SK-N-MC (cell line): ENCODE measurements around the gene PPIG.

Source experiments
- DNase-seq: peaks from one replicate; pipeline ENCODE4 v3.0.0-alpha.2; 2011; ENCODE audit warnings: low read depth, low spot score
- H3K27ac ChIP-seq: fragments of 200-600 bp; sonication (generic); 2 replicates; pipeline ENCODE4 v1.5.1; 2016; ENCODE audit warnings: mixed run types
- H3K36me3 ChIP-seq: fragments of 200-600 bp; sonication (generic); 2 replicates; pipeline ENCODE4 v1.6.1; 2017; ENCODE audit warnings: antibody characterized with exemption, low read length, mixed read lengths; ENCODE audit not compliant: insufficient read depth
- H3K4me3 ChIP-seq: fragments of 200-600 bp; sonication (generic); 2 replicates; pipeline ENCODE4 v1.5.1; 2016
- H3K9ac ChIP-seq: fragments of 200-600 bp; sonication (generic); 2 replicates; pipeline ENCODE4 v1.8.0; 2017; ENCODE audit warnings: mixed run types, mixed read lengths; ENCODE audit not compliant: insufficient read length
- H3K9me3 ChIP-seq: fragments of 200-600 bp; sonication (generic); 2 replicates; pipeline ENCODE4 v1.6.1; 2017; ENCODE audit warnings: low read depth, mild to moderate bottlenecking, antibody characterized with exemption, low read length, moderate library complexity, mixed read lengths
- EZH2 ChIP-seq: fragments of 200-600 bp; sonication (generic); IDR thresholded peaks from one replicate; pipeline ENCODE4 v1.6.1; 2017; ENCODE audit warnings: antibody characterized with exemption
- FOXP2 ChIP-seq: optimal IDR thresholded peaks from 2 replicates; pipeline ENCODE3; 2011; ENCODE audit warnings: mild to moderate bottlenecking, moderate library complexity; ENCODE audit not compliant: insufficient read depth; ENCODE audit errors: extremely low read length, control extremely low read depth
- POLR2AphosphoS5 ChIP-seq: IDR thresholded peaks from 2 replicates; pipeline ENCODE4 v1.6.1; 2012; ENCODE audit warnings: mild to moderate bottlenecking, low read depth, low read length, borderline replicate concordance

The PPIG gene

DNA sequence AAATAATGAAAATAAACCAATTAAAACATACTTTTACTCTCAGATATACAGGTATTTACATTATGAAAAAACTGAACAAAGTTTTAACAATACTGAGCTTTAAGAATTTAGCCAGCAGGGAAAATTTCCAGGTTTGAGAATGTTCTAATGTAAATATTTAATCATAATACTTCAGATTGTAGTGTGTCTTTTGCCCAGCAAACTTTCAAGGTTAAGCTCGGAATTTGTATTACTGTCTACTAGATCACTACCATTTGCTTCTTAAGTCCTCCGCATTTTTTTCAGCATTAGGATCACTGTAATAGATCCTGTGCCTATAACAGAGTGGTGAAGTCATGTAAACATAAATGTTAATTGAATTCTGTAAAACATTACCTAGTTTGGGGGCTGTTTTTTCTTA, 57.3 kb downstream of the PPIG start:
- Histone ChIP-seq H3K9me3 (no peaks in the 10 kb centered on the region), H3K9ac (no peak overlapping the region), H3K27ac (no peak overlapping the region), H3K36me3 (peaks cover 37% of the 10 kb centered on the region), H3K4me3 (no peak overlapping the region)
- no peak for DNase-seq
- TF ChIP-seq POLR2AphosphoS5 (no peak), EZH2 (no peak), FOXP2 (no peak)

DNA sequence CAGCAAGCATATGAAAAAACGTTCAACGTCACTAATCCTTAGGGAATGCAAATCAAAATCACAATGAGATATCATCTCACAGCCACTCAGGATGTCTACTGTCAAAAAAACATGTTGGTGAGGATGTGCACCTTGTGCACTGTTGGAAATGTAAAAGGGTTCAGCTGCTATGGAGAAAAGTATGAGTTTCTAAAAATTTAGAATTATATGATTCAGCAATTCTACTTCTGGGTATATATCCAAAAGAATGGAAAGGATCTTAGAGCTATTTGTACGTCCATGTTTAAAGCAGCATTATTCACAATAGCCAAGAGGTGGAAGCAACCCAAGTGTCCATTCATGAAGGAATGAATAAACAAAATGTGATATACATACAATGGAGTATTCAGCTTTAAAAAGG, 60.0 kb downstream of the PPIG start:
- Histone ChIP-seq H3K9me3 (no peaks in the 10 kb centered on the region), H3K4me3 (no peak overlapping the region), H3K27ac (no peak overlapping the region), H3K36me3 (peaks cover 12% of the 10 kb centered on the region), H3K9ac (no peak overlapping the region)
- no peak for DNase-seq
- TF ChIP-seq EZH2: no peak
- no peak for TF ChIP-seq FOXP2
- no peak; the same call in 1 of the 2 replicates for TF ChIP-seq POLR2AphosphoS5

DNA sequence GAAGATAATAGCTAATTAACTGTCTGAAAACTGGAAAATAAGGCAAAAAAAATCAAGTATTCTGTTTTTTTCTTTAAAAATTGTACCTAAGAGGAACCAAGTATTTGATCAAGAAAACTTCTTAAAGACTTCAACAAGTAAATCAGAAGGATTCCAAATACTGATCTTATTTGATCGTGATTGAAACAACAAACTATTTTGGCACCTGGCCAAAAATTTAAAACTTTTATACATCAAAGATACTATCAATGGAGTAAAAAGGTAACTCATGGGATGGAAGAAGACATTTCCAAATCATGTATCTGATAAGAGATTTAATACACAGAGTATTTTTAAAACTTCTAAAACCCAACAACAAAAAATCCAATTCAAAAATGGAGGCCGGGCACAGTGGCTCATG, 63.3 kb downstream of the PPIG start:
- no peak overlapping the region for H3K27ac ChIP-seq
- DNase-seq: no peak
- no peaks in the 10 kb centered on the region for H3K9me3 ChIP-seq
- no peak overlapping the region for H3K4me3 ChIP-seq
- no peak overlapping the region for H3K9ac ChIP-seq
- TF ChIP-seq EZH2 (no peak), FOXP2 (no peak), POLR2AphosphoS5 (no peak)
- H3K36me3 ChIP-seq: no peaks in the 10 kb centered on the region

DNA sequence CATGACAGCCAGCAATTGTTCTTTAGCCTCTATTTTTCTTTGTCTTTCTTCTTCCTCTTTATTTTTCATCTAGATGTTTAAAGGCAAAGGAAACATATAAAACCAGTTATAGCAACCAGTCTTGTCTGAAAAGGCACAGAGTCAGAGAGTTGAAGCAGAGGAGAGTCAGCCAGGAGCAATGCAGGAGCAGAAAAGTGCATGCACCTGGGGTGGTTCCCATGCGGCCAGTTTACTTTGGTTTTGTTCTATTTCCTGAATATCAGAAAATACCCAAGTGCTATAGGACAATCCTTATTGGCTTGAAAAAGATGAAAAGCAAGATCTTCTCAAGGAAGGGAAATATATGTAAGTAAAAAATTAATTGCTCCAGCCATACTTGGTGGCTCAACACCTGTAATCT, 65.1 kb downstream of the PPIG start:
- DNase-seq: no peak
- H3K9ac ChIP-seq: no peak overlapping the region
- H3K27ac ChIP-seq: no peak overlapping the region
- no peaks in the 10 kb centered on the region for H3K36me3 ChIP-seq
- TF ChIP-seq FOXP2: no peak
- TF ChIP-seq POLR2AphosphoS5: no peak
- TF ChIP-seq EZH2: no peak
- no peak overlapping the region for H3K4me3 ChIP-seq
- no peaks in the 10 kb centered on the region for H3K9me3 ChIP-seq

DNA sequence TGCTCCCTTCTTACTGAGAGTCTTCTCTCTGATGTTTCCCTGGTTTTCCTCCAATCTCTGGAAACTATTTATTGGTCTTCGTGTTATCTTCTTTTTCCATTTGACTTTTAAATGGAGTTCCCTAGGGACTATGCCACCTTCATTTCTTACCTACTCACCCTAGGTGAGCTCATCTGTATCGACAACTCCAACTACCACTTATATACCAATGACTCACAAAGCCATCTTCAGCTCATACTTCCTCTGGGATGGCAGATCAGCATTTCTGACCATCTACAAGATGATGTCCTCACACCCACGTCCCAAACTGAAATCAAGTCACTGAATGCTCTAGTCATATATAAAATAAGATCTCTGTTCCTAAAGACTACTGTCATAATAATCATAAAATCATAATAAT, 69.5 kb downstream of the PPIG start:
- DNase-seq: no peak
- Histone ChIP-seq H3K9me3 (no peaks in the 10 kb centered on the region), H3K36me3 (no peaks in the 10 kb centered on the region), H3K4me3 (no peak overlapping the region), H3K27ac (no peak overlapping the region), H3K9ac (no peak overlapping the region)
- TF ChIP-seq POLR2AphosphoS5 (no peak), FOXP2 (no peak), EZH2 (no peak)

DNA sequence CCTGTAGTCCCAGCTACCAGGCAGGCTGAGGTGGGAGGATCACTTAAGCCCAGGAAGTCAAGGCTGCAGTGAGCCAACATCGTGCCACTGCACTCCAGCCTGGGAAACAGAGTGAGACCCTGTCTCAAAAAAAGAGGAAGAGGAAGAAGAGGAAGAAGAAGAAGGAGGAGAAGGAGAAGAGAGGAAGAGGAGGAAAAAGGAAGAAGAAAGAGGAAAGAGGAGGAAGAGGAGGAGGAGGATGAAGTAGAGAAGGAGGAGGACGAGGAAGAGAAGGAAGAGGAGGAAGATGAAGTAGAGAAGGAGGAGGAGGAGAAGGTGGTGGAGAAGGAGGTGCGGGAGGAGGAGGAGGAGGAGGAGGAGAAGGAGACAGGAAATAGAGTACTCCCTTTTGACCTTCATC, 72.0 kb downstream of the PPIG start:
- H3K9me3 ChIP-seq: no peaks in the 10 kb centered on the region
- no peak overlapping the region for H3K27ac ChIP-seq
- TF ChIP-seq FOXP2: no peak
- no peak for TF ChIP-seq EZH2
- no peak for TF ChIP-seq POLR2AphosphoS5
- no peak overlapping the region for H3K9ac ChIP-seq
- DNase-seq: no peak
- no peak overlapping the region for H3K4me3 ChIP-seq
- H3K36me3 ChIP-seq: no peaks in the 10 kb centered on the region

DNA sequence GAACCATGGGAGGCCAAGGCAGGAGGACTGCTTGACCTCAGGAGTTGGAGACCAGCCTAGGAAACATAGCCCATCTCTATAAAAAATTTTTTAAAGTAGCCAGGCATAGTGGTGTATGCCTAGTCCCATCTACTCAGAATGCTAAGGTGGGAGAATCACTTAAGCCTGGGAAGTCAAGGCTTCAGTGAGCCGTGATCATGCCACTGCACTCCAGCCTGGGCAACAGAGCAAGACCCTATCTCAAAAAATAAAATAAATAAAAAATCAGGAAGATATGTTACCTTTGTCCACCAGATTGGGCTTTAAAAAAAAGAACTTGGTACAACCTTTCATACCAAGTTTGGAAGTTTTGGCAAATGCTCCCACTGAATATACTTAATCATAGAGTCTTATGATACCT, 74.7 kb downstream of the PPIG start:
- H3K9me3 ChIP-seq: no peaks in the 10 kb centered on the region
- no peak for DNase-seq
- no peaks in the 10 kb centered on the region for H3K36me3 ChIP-seq
- H3K4me3 ChIP-seq: no peak overlapping the region
- no peak overlapping the region for H3K27ac ChIP-seq
- no peak for TF ChIP-seq EZH2
- TF ChIP-seq POLR2AphosphoS5: no peak
- no peak for TF ChIP-seq FOXP2
- no peak overlapping the region for H3K9ac ChIP-seq

DNA sequence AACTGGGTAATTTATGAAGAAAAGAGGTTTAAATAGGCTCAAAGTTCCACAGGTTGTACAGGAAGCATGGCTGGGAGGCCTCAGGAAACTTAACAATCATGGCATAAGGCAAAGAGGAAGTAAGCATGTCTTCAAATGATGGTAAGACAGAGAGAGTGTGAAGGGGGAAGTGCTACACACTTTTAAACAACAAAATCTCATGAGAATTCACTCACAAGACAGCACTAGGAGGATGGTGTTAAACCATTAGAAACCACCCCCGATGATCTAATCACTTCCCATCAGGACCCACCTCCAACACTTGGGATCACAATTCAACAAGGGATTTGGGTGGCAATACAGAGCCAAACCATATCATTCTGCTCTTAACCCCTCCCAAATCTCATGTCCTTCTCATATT, 75.2 kb downstream of the PPIG start:
- Histone ChIP-seq H3K9me3 (no peaks in the 10 kb centered on the region), H3K36me3 (no peaks in the 10 kb centered on the region), H3K27ac (no peak overlapping the region), H3K4me3 (no peak overlapping the region), H3K9ac (no peak overlapping the region)
- DNase-seq: no peak
- TF ChIP-seq FOXP2 (no peak), EZH2 (no peak), POLR2AphosphoS5 (no peak)

DNA sequence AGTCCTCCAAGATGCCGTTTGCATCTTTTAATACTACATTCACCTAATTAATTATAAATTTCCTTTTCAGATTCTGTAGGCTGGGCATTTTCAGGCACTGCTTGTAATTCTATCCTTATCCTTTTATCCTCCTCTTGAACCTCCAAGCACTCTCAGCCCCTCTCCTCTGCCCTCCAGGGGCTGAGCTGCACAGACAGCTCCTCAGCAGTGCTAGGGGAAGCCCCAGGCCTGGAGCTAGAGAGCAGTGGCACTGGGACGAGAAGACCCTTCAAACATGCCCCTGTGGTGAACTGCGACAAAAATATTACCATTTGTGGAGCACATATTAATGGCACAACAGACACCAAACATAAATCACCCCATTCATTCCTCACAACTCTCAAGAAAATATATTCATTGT, 77.1 kb downstream of the PPIG start:
- Histone ChIP-seq H3K9ac (no peak overlapping the region), H3K4me3 (no peak overlapping the region), H3K36me3 (no peaks in the 10 kb centered on the region), H3K9me3 (no peaks in the 10 kb centered on the region), H3K27ac (no peak overlapping the region)
- no peak for TF ChIP-seq EZH2
- TF ChIP-seq FOXP2: no peak
- no peak for TF ChIP-seq POLR2AphosphoS5
- DNase-seq: no peak
